22Rv1 (cell line): Measurements from ENCODE around the gene TMEM82.

ENCODE experiments used
- ZFX ChIP-seq: fragments of 450-650 bp; IDR thresholded peaks from 2 replicates; pipeline ENCODE4 v1.6.1; 2017; ENCODE audit warnings: antibody characterized with exemption, borderline replicate concordance
- TF ChIP-seq, protein P1 (sequence below): fragments of 450-650 bp; IDR thresholded peaks from 2 replicates; pipeline ENCODE4 v1.5.1; 2017; ENCODE audit warnings: mild to moderate bottlenecking

- TF ChIP-seq, protein P1, sequence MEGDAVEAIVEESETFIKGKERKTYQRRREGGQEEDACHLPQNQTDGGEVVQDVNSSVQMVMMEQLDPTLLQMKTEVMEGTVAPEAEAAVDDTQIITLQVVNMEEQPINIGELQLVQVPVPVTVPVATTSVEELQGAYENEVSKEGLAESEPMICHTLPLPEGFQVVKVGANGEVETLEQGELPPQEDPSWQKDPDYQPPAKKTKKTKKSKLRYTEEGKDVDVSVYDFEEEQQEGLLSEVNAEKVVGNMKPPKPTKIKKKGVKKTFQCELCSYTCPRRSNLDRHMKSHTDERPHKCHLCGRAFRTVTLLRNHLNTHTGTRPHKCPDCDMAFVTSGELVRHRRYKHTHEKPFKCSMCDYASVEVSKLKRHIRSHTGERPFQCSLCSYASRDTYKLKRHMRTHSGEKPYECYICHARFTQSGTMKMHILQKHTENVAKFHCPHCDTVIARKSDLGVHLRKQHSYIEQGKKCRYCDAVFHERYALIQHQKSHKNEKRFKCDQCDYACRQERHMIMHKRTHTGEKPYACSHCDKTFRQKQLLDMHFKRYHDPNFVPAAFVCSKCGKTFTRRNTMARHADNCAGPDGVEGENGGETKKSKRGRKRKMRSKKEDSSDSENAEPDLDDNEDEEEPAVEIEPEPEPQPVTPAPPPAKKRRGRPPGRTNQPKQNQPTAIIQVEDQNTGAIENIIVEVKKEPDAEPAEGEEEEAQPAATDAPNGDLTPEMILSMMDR: 0 out of 2 replicates have a peak, but pooled peaks have one; percentile 2
- TF ChIP-seq ZFX: no peak
Measured at GRCh38 chr1:15756143-15757015, 14.1 kb downstream of the TMEM82 start.
